GM10266 (cell line): ENCODE data around the gene PDE6D.

Experiments
- DNase-seq: peaks from one replicate; pipeline ENCODE4 v3.0.0; 2012; ENCODE audit errors: extremely low spot score
- CTCF ChIP-seq: IDR thresholded peaks from 2 replicates; pipeline ENCODE4 v1.5.1; 2012; ENCODE audit warnings: mild to moderate bottlenecking, low read depth; ENCODE audit not compliant: control insufficient read depth, insufficient read depth; ENCODE audit errors: missing control alignments

PDE6D gene

GRCh38 chr2:231780909-231781797 is at the start of gene PDE6D:
Gene PDE6D, minus strand, starts transcription at chr2:231781282. Its CDS starts 168 bp downstream, at chr2:231781114.
- TF ChIP-seq CTCF = no peak
- DNase-seq = peak; percentile 99

GRCh38 chr2:231821908-231822307 is 40.8 kb upstream of the PDE6D start:
- no peak for TF ChIP-seq CTCF
- DNase-seq = no peak

GRCh38 chr2:231820786-231821303 is 39.8 kb upstream of the PDE6D start:
- DNase-seq = no peak
- no peak for TF ChIP-seq CTCF

GRCh38 chr2:231819447-231820042 is 38.5 kb upstream of the PDE6D start:
- DNase-seq = no peak
- no peak for TF ChIP-seq CTCF

- DNase-seq = no peak
- TF ChIP-seq CTCF = no peak
Observed at GRCh38 chr2:231816327-231817026, 35.4 kb upstream of the PDE6D start.

- no peak for TF ChIP-seq CTCF
- DNase-seq = no peak
Observed at GRCh38 chr2:231810905-231811304, 29.8 kb upstream of the PDE6D start.
